T-cell (primary cell): ENCODE data around the gene ZDHHC18. TPM values are rescaled to one million over a fixed set of nuclear protein-coding genes. Genes with fewer than 3 reads are reported as not detected.

Experiments
- ATAC-seq, 4 experiments: fragments of 200-7000 bp in 3 of 4; fragments of 150-1000 bp in 1 of 4; cut with Tn5 transposase; replicated peaks in 1 of 4; 1 replicate in 3 of 4; 2 replicates in 1 of 4; pipeline ENCODE4 v1.10.0; 2021; ENCODE audit warnings: moderate library complexity in 3 of 4, mild to moderate bottlenecking in 2 of 4, moderate number of reproducible peaks in 1 of 4
- CTCF ChIA-PET, 2 donors: fragments of 300-600 bp; sonication (Branson Sonifier 250); formaldehyde crosslinking; loops; one replicate each; lab custom pipeline; 2022; ENCODE audit warnings: antibody characterized with exemption in 2 of 2; lab: Charles Lee
- POLR2A ChIA-PET, 2 donors: fragments of 300-600 bp; sonication (Branson Sonifier 250); formaldehyde crosslinking; loops; one replicate each; lab custom pipeline; 2022; ENCODE audit warnings: antibody characterized with exemption in 2 of 2; lab: Charles Lee
- DNase-seq, 35 experiments: peaks; one replicate each; pipeline versions ENCODE4 v3.0.0 to v3.0.0-alpha.2; 2013 to 2023
- H3K27ac ChIP-seq: one replicate; pipeline ENCODE4 v1.5.1; 2013; ENCODE audit warnings: low read length
- H3K27me3 ChIP-seq, 2 experiments: replicated peaks in 1 of 2; 1 replicate in 1 of 2; 2 replicates in 1 of 2; pipeline versions ENCODE4 v1.6.1 to v1.7.0; 2013; ENCODE audit warnings: low read length in 1 of 2, mixed read lengths in 1 of 2; ENCODE audit not compliant: control insufficient read depth in 2 of 2, insufficient read depth in 2 of 2; ENCODE audit errors: extremely low read depth in 1 of 2
- H3K36me3 ChIP-seq, 2 donors: 1 replicate in 1 of 2; 2 replicates in 1 of 2; pipeline versions ENCODE4 v1.6.1 to v1.7.0; 2013; ENCODE audit warnings: low read length in 1 of 2; ENCODE audit not compliant: control insufficient read depth in 2 of 2, insufficient read depth in 1 of 2; ENCODE audit errors: extremely low read depth in 1 of 2
- H3K4me1 ChIP-seq, 2 experiments: 1 replicate in 1 of 2; 2 replicates in 1 of 2; pipeline versions ENCODE4 v1.6.1 to v1.7.0; 2013; ENCODE audit warnings: low read length in 2 of 2, mixed read lengths in 1 of 2; ENCODE audit not compliant: insufficient read depth in 2 of 2, control insufficient read depth in 1 of 2; ENCODE audit errors: extremely low read depth in 1 of 2
- H3K4me3 ChIP-seq, 2 donors: 1 replicate in 1 of 2; 2 replicates in 1 of 2; pipeline versions ENCODE4 v1.5.1 to v1.7.0; 2013; ENCODE audit warnings: mild to moderate bottlenecking in 2 of 2, low read length in 1 of 2, moderate library complexity in 1 of 2; ENCODE audit not compliant: control insufficient read depth in 1 of 2; ENCODE audit errors: extremely low read depth in 1 of 2
- H3K9me3 ChIP-seq: 2 replicates; pipeline ENCODE4 v1.7.0; 2013
- H3K27ac Mint-ChIP-seq, 2 donors: one replicate each; pipeline ENCODE4 v1.8.0; 2020 to 2021; ENCODE audit warnings: mild to moderate bottlenecking in 2 of 2, mixed read lengths in 2 of 2
- H3K27me3 Mint-ChIP-seq, 2 donors: one replicate each; pipeline ENCODE4 v1.8.0; 2021 to 2022; ENCODE audit warnings: mixed read lengths in 2 of 2
- H3K36me3 Mint-ChIP-seq: one replicate; pipeline ENCODE4 v1.8.0; 2021; ENCODE audit warnings: mixed read lengths
- H3K4me1 Mint-ChIP-seq, 3 donors: one replicate each; pipeline ENCODE4 v1.8.0; 2020 to 2022; ENCODE audit warnings: mixed read lengths in 3 of 3, mild to moderate bottlenecking in 1 of 3
- H3K4me3 Mint-ChIP-seq, 3 donors: one replicate each; pipeline ENCODE4 v1.8.0; 2020 to 2022; ENCODE audit warnings: mild to moderate bottlenecking in 3 of 3, mixed read lengths in 3 of 3, moderate library complexity in 3 of 3
- H3K9me3 Mint-ChIP-seq, 3 donors: one replicate each; pipeline ENCODE4 v1.8.0; 2020 to 2022; ENCODE audit warnings: mixed read lengths in 3 of 3
- WGBS: methylation state at CpG from one replicate; pipeline ENCODE4 v1.1.5; 2013; ENCODE audit warnings: missing lambda C conversion rate; ENCODE audit not compliant: insufficient coverage; 5-methylcytosine and 5-hydroxymethylcytosine counted together
- total RNA-seq, 35 experiments: library from RNA in 6 of 35; stranded (reverse) in 6 of 35; fragments of 120-200 nt in 1 of 35; gene quantifications; one replicate each; pipeline versions ENCODE4 v1.2.1 to v1.2.4 and lab custom pipeline; 2013 to 2026

Gene ZDHHC18, protein sequence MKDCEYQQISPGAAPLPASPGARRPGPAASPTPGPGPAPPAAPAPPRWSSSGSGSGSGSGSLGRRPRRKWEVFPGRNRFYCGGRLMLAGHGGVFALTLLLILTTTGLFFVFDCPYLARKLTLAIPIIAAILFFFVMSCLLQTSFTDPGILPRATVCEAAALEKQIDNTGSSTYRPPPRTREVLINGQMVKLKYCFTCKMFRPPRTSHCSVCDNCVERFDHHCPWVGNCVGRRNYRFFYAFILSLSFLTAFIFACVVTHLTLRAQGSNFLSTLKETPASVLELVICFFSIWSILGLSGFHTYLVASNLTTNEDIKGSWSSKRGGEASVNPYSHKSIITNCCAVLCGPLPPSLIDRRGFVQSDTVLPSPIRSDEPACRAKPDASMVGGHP
- total RNA-seq: 10 to 100 TPM; 41.1 to 59.9 (median 50.6) TPM
- 28.3 TPM for total RNA-seq (2013)
- total RNA-seq (lab: John Stamatoyannopoulos, UW): 62.4 to 118 (median 77.5) reads per million in 29 experiments

GRCh38 chr1:26826261-26827105 is at the start of gene ZDHHC18:
Gene ZDHHC18 (plus strand): TSS chr1:26826688. CDS start chr1:26826805, 117 bp downstream.
- H3K27ac Mint-ChIP-seq: peak within 1 kb of the TSS; percentile 97 to 99
- no peaks in the 10 kb centered on the region for H3K9me3 Mint-ChIP-seq
- CTCF ChIA-PET: interaction anchor here in 1 of 2 donors (0.5 to 2.3 kb wide), 2 partner anchors 15 to 135 kb away, joined by 3 to 10 read pairs; no protein-coding TSS in a partner anchor
- Histone ChIP-seq H3K9me3 (no peaks in the 10 kb centered on the region), H3K4me3 (peak within 1 kb of the TSS; percentile 58 to 67), H3K4me1 (peaks cover 12 to 61% of the 10 kb centered on the region in 2 experiments), H3K36me3 (peaks cover 0 to 13% of the 10 kb centered on the region in 2 donors), H3K27me3 (no peaks in the 10 kb centered on the region), H3K27ac (peak within 1 kb of the TSS; percentile 86)
- peak within 1 kb of the TSS; percentile 87 to 98 (median 95) for H3K4me3 Mint-ChIP-seq
- POLR2A ChIA-PET: no interaction called here
- peaks cover 4% of the 10 kb centered on the region for H3K36me3 Mint-ChIP-seq
- WGBS: under 1% methylated on average over 94 of the region's 107 CpGs
- DNase-seq: peak in 34 of 35 experiments; percentile 33 to 87 (median 63)
- peaks cover 51 to 69% (median 61%) of the 10 kb centered on the region in 3 donors for H3K4me1 Mint-ChIP-seq
- H3K27me3 Mint-ChIP-seq: no peaks in the 10 kb centered on the region
- peak; percentile 89 to 92 (median 91) for ATAC-seq

DNA sequence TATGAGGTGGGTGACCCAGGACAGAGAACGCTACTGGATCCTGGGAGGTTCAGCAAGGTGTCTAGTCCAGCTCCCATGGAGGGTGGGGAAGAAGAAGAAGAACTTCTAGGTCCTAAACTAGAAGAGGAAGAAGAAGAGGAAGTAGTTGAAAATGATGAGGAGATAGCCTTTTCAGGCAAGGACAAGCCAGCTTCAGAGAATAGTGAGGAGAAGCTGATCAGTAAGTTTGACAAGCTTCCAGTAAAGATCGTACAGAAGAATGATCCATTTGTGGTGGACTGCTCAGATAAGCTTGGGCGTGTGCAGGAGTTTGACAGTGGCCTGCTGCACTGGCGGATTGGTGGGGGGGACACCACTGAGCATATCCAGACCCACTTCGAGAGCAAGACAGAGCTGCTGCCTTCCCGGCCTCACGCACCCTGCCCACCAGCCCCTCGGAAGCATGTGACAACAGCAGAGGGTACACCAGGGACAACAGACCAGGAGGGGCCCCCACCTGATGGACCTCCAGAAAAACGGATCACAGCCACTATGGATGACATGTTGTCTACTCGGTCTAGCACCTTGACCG is 47.3 kb upstream of the ZDHHC18 start:
- no peak overlapping the region for H3K27ac ChIP-seq
- Mint-ChIP-seq H3K36me3 (peaks cover 60% of the 10 kb centered on the region), H3K9me3 (no peaks in the 10 kb centered on the region), H3K4me3 (no peak overlapping the region), H3K27me3 (no peaks in the 10 kb centered on the region), H3K4me1 (peaks cover 28 to 40% (median 38%) of the 10 kb centered on the region in 3 donors), H3K27ac (peak overlapping the region; percentile 24 to 43)
- H3K36me3 ChIP-seq: peaks cover 50 to 81% of the 10 kb centered on the region in 2 donors
- ATAC-seq (no peak), DNase-seq (no peak)
- ChIA-PET CTCF (interaction anchor here (0.5 to 1.2 kb wide), 2 partner anchors 10 to 298 kb away, joined by 4 read pairs; no protein-coding TSS in a partner anchor), POLR2A (no interaction called here)
- peaks cover 0 to 5% of the 10 kb centered on the region in 2 experiments for H3K4me1 ChIP-seq
- 92% methylated on average over 11 of the region's 11 CpGs for WGBS
- H3K27me3 ChIP-seq: no peaks in the 10 kb centered on the region
- no peak overlapping the region for H3K4me3 ChIP-seq
- H3K9me3 ChIP-seq: no peaks in the 10 kb centered on the region

GRCh38 chr1:26780344-26780957 is 46.0 kb upstream of the ZDHHC18 start:
- H3K27me3 Mint-ChIP-seq: no peaks in the 10 kb centered on the region
- H3K4me1 Mint-ChIP-seq: peaks cover 41 to 53% (median 51%) of the 10 kb centered on the region in 3 donors
- Histone ChIP-seq H3K4me3 (no peak overlapping the region), H3K27me3 (no peaks in the 10 kb centered on the region), H3K36me3 (peaks cover 39 to 68% of the 10 kb centered on the region in 2 donors), H3K9me3 (no peaks in the 10 kb centered on the region), H3K27ac (no peak overlapping the region), H3K4me1 (peaks cover 2 to 15% of the 10 kb centered on the region in 2 experiments)
- no peak for DNase-seq
- WGBS: 92% methylated on average over 16 of the region's 21 CpGs
- ATAC-seq: peak in 1 of 4 experiments; percentile 23
- no peak overlapping the region for H3K4me3 Mint-ChIP-seq
- H3K27ac Mint-ChIP-seq: peak overlapping the region; percentile 5 to 41
- H3K9me3 Mint-ChIP-seq: no peaks in the 10 kb centered on the region
- POLR2A ChIA-PET: interaction anchor here (0.6 kb wide), 3 partner anchors 9 to 281 kb away, joined by 3 to 5 read pairs (median 5); no protein-coding TSS in a partner anchor
- CTCF ChIA-PET: interaction anchor here (0.7 to 1.0 kb wide), 2 partner anchors 179 to 666 kb away, joined by 3 to 8 read pairs; no protein-coding TSS in a partner anchor
- H3K36me3 Mint-ChIP-seq: peaks cover 48% of the 10 kb centered on the region

GRCh38 chr1:26781206-26781825 is 45.2 kb upstream of the ZDHHC18 start:
- peaks cover 47 to 61% (median 60%) of the 10 kb centered on the region in 3 donors for H3K4me1 Mint-ChIP-seq
- Histone ChIP-seq H3K4me1 (peaks cover 10 to 24% of the 10 kb centered on the region in 2 experiments), H3K27me3 (no peaks in the 10 kb centered on the region), H3K4me3 (no peak overlapping the region), H3K27ac (no peak overlapping the region), H3K36me3 (peaks cover 33 to 60% of the 10 kb centered on the region in 2 donors), H3K9me3 (no peaks in the 10 kb centered on the region)
- no peak overlapping the region for H3K4me3 Mint-ChIP-seq
- peaks cover 42% of the 10 kb centered on the region for H3K36me3 Mint-ChIP-seq
- ChIA-PET POLR2A (interaction anchor here (0.6 to 0.7 kb wide), 4 partner anchors 51 to 280 kb away, joined by 3 to 14 read pairs (median 4); no protein-coding TSS in a partner anchor), CTCF (interaction anchor here (0.5 to 0.7 kb wide), 3 partner anchors 112 to 665 kb away, joined by 3 to 8 read pairs (median 3); no protein-coding TSS in a partner anchor)
- no peak for DNase-seq
- 84% methylated on average over 5 of the region's 11 CpGs for WGBS
- no peaks in the 10 kb centered on the region for H3K9me3 Mint-ChIP-seq
- H3K27ac Mint-ChIP-seq: peak overlapping the region; percentile 61 to 99
- H3K27me3 Mint-ChIP-seq: no peaks in the 10 kb centered on the region
- no peak for ATAC-seq

GRCh38 chr1:26782521-26783212 is 43.8 kb upstream of the ZDHHC18 start:
- 100% methylated on average over 1 of the region's 3 CpGs for WGBS
- ChIA-PET CTCF (no interaction called here), POLR2A (no interaction called here)
- peaks cover 36% of the 10 kb centered on the region for H3K36me3 Mint-ChIP-seq
- ATAC-seq (no peak), DNase-seq (no peak)
- no peak overlapping the region for H3K4me3 ChIP-seq
- H3K9me3 ChIP-seq: no peaks in the 10 kb centered on the region
- no peak overlapping the region for H3K4me3 Mint-ChIP-seq
- peak overlapping the region; percentile 8 for H3K27ac ChIP-seq
- H3K4me1 Mint-ChIP-seq: peaks cover 58 to 73% (median 73%) of the 10 kb centered on the region in 3 donors
- peaks cover 18 to 37% of the 10 kb centered on the region in 2 experiments for H3K4me1 ChIP-seq
- peaks cover 30 to 46% of the 10 kb centered on the region in 2 donors for H3K36me3 ChIP-seq
- no peaks in the 10 kb centered on the region for H3K27me3 ChIP-seq
- H3K9me3 Mint-ChIP-seq: no peaks in the 10 kb centered on the region
- peak overlapping the region; percentile 76 to 99 for H3K27ac Mint-ChIP-seq
- H3K27me3 Mint-ChIP-seq: no peaks in the 10 kb centered on the region
